GM13976 (cell line): ENCODE measurements around the gene PKHD1.

Experiments
- DNase-seq: peaks from one replicate; pipeline ENCODE4 v3.0.0; 2012; ENCODE audit warnings: low spot score
- CTCF ChIP-seq: IDR thresholded peaks from 2 replicates; pipeline ENCODE4 v1.5.1; 2012; ENCODE audit warnings: borderline replicate concordance, mild to moderate bottlenecking; ENCODE audit not compliant: insufficient read depth; ENCODE audit errors: extremely low read depth, missing control alignments, control extremely low read depth
- in situ Hi-C: fragments of 300-500 bp; cut with MboI; formaldehyde crosslinking; loops from one replicate; pipeline ENCODE4 v1.12.0; 2022; ENCODE audit warnings: low sequenced_read_pairs, mixed read lengths, inconsistent platforms; ENCODE audit not compliant: unreplicated experiment

The PKHD1 gene

GRCh38 chr6:51571168-51571567 lies 516.2 kb downstream of the PKHD1 start:
- TF ChIP-seq CTCF: no peak
- in situ Hi-C loops: no loop called here
- no peak for DNase-seq

- in situ Hi-C loops: no loop called here
- no peak for DNase-seq
- no peak for TF ChIP-seq CTCF
These were observed 517.1 kb downstream of the PKHD1 start for GRCh38 chr6:51570168-51570921.

- in situ Hi-C loops: no loop called here
- TF ChIP-seq CTCF: no peak
- DNase-seq: no peak
These were observed 517.8 kb downstream of the PKHD1 start for GRCh38 chr6:51569594-51569993.

- DNase-seq: no peak
- in situ Hi-C loops: no loop called here
- TF ChIP-seq CTCF: no peak
These were observed 518.6 kb downstream of the PKHD1 start for GRCh38 chr6:51568771-51569170.

- no peak for DNase-seq
- no peak for TF ChIP-seq CTCF
- in situ Hi-C loops: no loop called here
These were observed 521.9 kb downstream of the PKHD1 start for GRCh38 chr6:51565472-51565871.
